Panc1 (cell line): ENCODE results near the gene INHA. TPM values are rescaled to one million over a fixed set of nuclear protein-coding genes. Genes with fewer than 3 reads are reported as not detected.

Experiments
- ATAC-seq: fragments of 200-7000 bp; cut with Tn5 transposase; 2 replicates; pipeline ENCODE4 v1.9.1; 2020; ENCODE audit warnings: mild to moderate bottlenecking, moderate library complexity
- BruUV-seq: library from RNA; stranded (reverse); fragments of 400-500 nt; replicated peaks from 2 replicates; lab custom pipeline; 2021; lab: Mats Ljungman, UMichigan
- CTCF ChIA-PET: fragments of 300-600 bp; sonication (Branson Sonifier 250); formaldehyde crosslinking; loops from one replicate; lab custom pipeline; 2022; ENCODE audit warnings: antibody characterized with exemption; lab: Charles Lee
- POLR2A ChIA-PET: fragments of 300-600 bp; sonication (Branson Sonifier 250); formaldehyde crosslinking; loops from one replicate; lab custom pipeline; 2022; ENCODE audit warnings: antibody characterized with exemption; lab: Charles Lee
- DNase-seq: peaks from one replicate; pipeline ENCODE4 v3.0.0-alpha.2; 2010; ENCODE audit warnings: low read depth, low spot score
- H3K27ac ChIP-seq: 2 replicates; pipeline ENCODE4 v1.5.1; 2011; ENCODE audit warnings: mild to moderate bottlenecking, low read length, inconsistent platforms
- H3K27me3 ChIP-seq: fragments of 200-500 bp; sonication (Bioruptor generic); 2 replicates; pipeline ENCODE4 v1.6.0; 2014; ENCODE audit warnings: low read length, inconsistent platforms; ENCODE audit not compliant: control insufficient read depth, insufficient read depth
- H3K36me3 ChIP-seq: fragments of 200-500 bp; sonication (Bioruptor generic); 2 replicates; pipeline ENCODE4 v1.5.1; 2014; ENCODE audit warnings: inconsistent platforms, mild to moderate bottlenecking, low read length, moderate library complexity; ENCODE audit not compliant: control insufficient read depth, insufficient read depth
- H3K4me1 ChIP-seq: 2 replicates; pipeline ENCODE4 v1.5.1; 2011; ENCODE audit warnings: inconsistent platforms, mild to moderate bottlenecking, low read length, moderate library complexity; ENCODE audit not compliant: control insufficient read depth, insufficient read depth
- H3K4me3 ChIP-seq, 2 experiments: 2 replicates each; pipeline ENCODE4 v1.5.1; 2011 to 2012; ENCODE audit warnings: low read depth in 2 of 2, low read length in 2 of 2, mild to moderate bottlenecking in 2 of 2, inconsistent platforms in 1 of 2, moderate library complexity in 1 of 2
- H3K9me3 ChIP-seq: fragments of 200-500 bp; sonication (Bioruptor generic); 2 replicates; pipeline ENCODE4 v1.5.1; 2014; ENCODE audit warnings: low read depth, mild to moderate bottlenecking, inconsistent platforms, low read length, moderate library complexity; ENCODE audit not compliant: control insufficient read depth, insufficient read depth
- CTCF ChIP-seq: fragments of 450-650 bp; IDR thresholded peaks from 2 replicates; pipeline ENCODE4 v1.5.1; 2017; ENCODE audit warnings: mild to moderate bottlenecking
- POLR2AphosphoS5 ChIP-seq: IDR thresholded peaks from 2 replicates; pipeline ENCODE4 v1.6.1; 2012; ENCODE audit warnings: mild to moderate bottlenecking, low read depth, low read length, moderate library complexity
- REST ChIP-seq, 2 experiments: IDR thresholded peaks; 2 replicates each; pipeline ENCODE4 v1.6.1; 2011 to 2012; ENCODE audit warnings: low read depth in 2 of 2, control low read depth in 1 of 2, low read length in 1 of 2, mild to moderate bottlenecking in 1 of 2, moderate library complexity in 1 of 2; ENCODE audit not compliant: insufficient read depth in 1 of 2
- SIN3A ChIP-seq: IDR thresholded peaks from 2 replicates; pipeline ENCODE4 v1.6.1; 2012; ENCODE audit warnings: low read depth, mild to moderate bottlenecking, low read length, moderate library complexity, borderline replicate concordance; ENCODE audit not compliant: insufficient read depth
- TCF7L2 ChIP-seq: IDR thresholded peaks from 2 replicates; pipeline ENCODE4 v1.6.1; 2011; ENCODE audit warnings: mild to moderate bottlenecking, low read depth, low read length, inconsistent platforms
- in situ Hi-C: cut with HindIII; loops from 2 replicates; pipeline ENCODE4 v1.10.0; 2016; ENCODE audit warnings: low sequenced_read_pairs, low pct_unique_long_range_greater_than_20kb
- intact Hi-C: fragments of 100-400 bp; cut with micrococcal nuclease; formaldehyde crosslinking; loops from one replicate; pipeline ENCODE4 v1.10.0; 2022; ENCODE audit not compliant: unreplicated experiment
- total RNA-seq: library from RNA; stranded (reverse); gene quantifications from one replicate; pipeline ENCODE4 v1.2.1, GENCODE V29; 2021; ENCODE audit not compliant: unreplicated experiment

Gene INHA
- total RNA-seq, 1 experiment from 2014 or later = 1.2 TPM

GRCh38 chr2:219533930-219534661 is 38.0 kb upstream of the INHA start:
- Histone ChIP-seq H3K27me3 (peaks cover 2% of the 10 kb centered on the region; the same call in 1 of the 2 replicates), H3K4me3 (no peak overlapping the region), H3K9me3 (no peaks in the 10 kb centered on the region), H3K36me3 (no peaks in the 10 kb centered on the region), H3K27ac (no peak overlapping the region), H3K4me1 (no peaks in the 10 kb centered on the region; the same call in 1 of the 2 replicates)
- in situ Hi-C loops (no loop called here), intact Hi-C loops (no loop called here)
- POLR2A ChIA-PET = no interaction called here
- ATAC-seq (no peak), DNase-seq (no peak)
- CTCF ChIA-PET = interaction anchor here (0.7 to 1.0 kb wide), 2 partner anchors 12 to 24 kb away, joined by 4 to 9 read pairs; no protein-coding TSS in a partner anchor
- no TSS peak for BruUV-seq
- TF ChIP-seq CTCF = no peak
- no peak for TF ChIP-seq REST (IDR thresholded peaks at IDR 0.05; ENCODE audit: insufficient read depth in 1 of 2, low read depth in 2 of 2, low read length in 1 of 2)
- TF ChIP-seq TCF7L2 = no peak

- CTCF ChIA-PET = no interaction called here
- H3K4me1 ChIP-seq = no peaks in the 10 kb centered on the region; the same call in 1 of the 2 replicates
- no TSS peak for BruUV-seq
These were observed 35.7 kb upstream of the INHA start for GRCh38 chr2:219536425-219536824.

More at GRCh38 chr2:219536425-219536824, 35.7 kb upstream of the INHA start:
- H3K27me3 ChIP-seq = no peaks in the 10 kb centered on the region
- POLR2A ChIA-PET = no interaction called here
- TF ChIP-seq TCF7L2 (no peak), SIN3A (no peak), REST (IDR thresholded peaks at IDR 0.05; ENCODE audit: insufficient read depth in 1 of 2, low read depth in 2 of 2, low read length in 1 of 2) (no peak), CTCF (no peak), POLR2AphosphoS5 (no peak)
- in situ Hi-C loops (no loop called here), intact Hi-C loops (no loop called here)
- H3K4me3 ChIP-seq = no peak overlapping the region
- H3K27ac ChIP-seq = no peak overlapping the region
- no peak for ATAC-seq
- H3K9me3 ChIP-seq = no peaks in the 10 kb centered on the region
- no peak for DNase-seq
- no peaks in the 10 kb centered on the region for H3K36me3 ChIP-seq
